ENCODE data around the gene GPSM1.

The GPSM1 gene

GRCh38 chr9:136379401-136379800 is 52.1 kb downstream of the GPSM1 start:
- Histone ChIP-seq H3K4me3 (ENCODE audit: low read length) (no peak overlapping the region), H3K27ac (ENCODE audit: low read length) (no peak overlapping the region), H3K9me3 (ENCODE audit: insufficient read depth, low read length) (no peaks in the 10 kb centered on the region), H3K9ac (ENCODE audit: low read length) (no peak overlapping the region), H3K36me3 (replicated peaks; ENCODE audit: low read depth, low read length) (peaks cover 20% of the 10 kb centered on the region), H4K20me1 (ENCODE audit: insufficient read depth, low read length) (no peaks in the 10 kb centered on the region), H3K79me2 (ENCODE audit: low read length) (no peaks in the 10 kb centered on the region), H3K4me1 (ENCODE audit: low read length) (no peaks in the 10 kb centered on the region), H3K4me2 (ENCODE audit: low read length) (no peak overlapping the region), H3K27me3 (ENCODE audit: low read depth, low read length) (no peaks in the 10 kb centered on the region), H2AFZ (ENCODE audit: low read depth, low read length) (no peak overlapping the region)
- no peak for TF ChIP-seq CTCF (IDR thresholded peaks at IDR 0.05; ENCODE audit: low read depth, low read length)
- TF ChIP-seq EZH2phosphoT487 (IDR thresholded peaks at IDR 0.05; ENCODE audit: low read depth) = no peak

GRCh38 chr9:136379891-136380290 is 52.6 kb downstream of the GPSM1 start:
- Histone ChIP-seq H2AFZ (ENCODE audit: low read depth, low read length) (no peak overlapping the region), H3K4me1 (ENCODE audit: low read length) (no peaks in the 10 kb centered on the region), H3K36me3 (replicated peaks; ENCODE audit: low read depth, low read length) (peaks cover 24% of the 10 kb centered on the region), H3K4me2 (ENCODE audit: low read length) (no peak overlapping the region), H3K4me3 (ENCODE audit: low read length) (no peak overlapping the region), H4K20me1 (ENCODE audit: insufficient read depth, low read length) (no peaks in the 10 kb centered on the region), H3K9ac (ENCODE audit: low read length) (no peak overlapping the region), H3K27me3 (ENCODE audit: low read depth, low read length) (no peaks in the 10 kb centered on the region), H3K9me3 (ENCODE audit: insufficient read depth, low read length) (no peaks in the 10 kb centered on the region), H3K27ac (ENCODE audit: low read length) (no peak overlapping the region), H3K79me2 (ENCODE audit: low read length) (no peaks in the 10 kb centered on the region)
- TF ChIP-seq EZH2phosphoT487 (IDR thresholded peaks at IDR 0.05; ENCODE audit: low read depth) (no peak), CTCF (IDR thresholded peaks at IDR 0.05; ENCODE audit: low read depth, low read length) (no peak)

GRCh38 chr9:136380381-136380780 is 53.0 kb downstream of the GPSM1 start:
- Histone ChIP-seq H3K36me3 (replicated peaks; ENCODE audit: low read depth, low read length) (peaks cover 28% of the 10 kb centered on the region), H3K27me3 (ENCODE audit: low read depth, low read length) (no peaks in the 10 kb centered on the region), H3K9ac (ENCODE audit: low read length) (no peak overlapping the region), H3K4me1 (ENCODE audit: low read length) (no peaks in the 10 kb centered on the region), H4K20me1 (ENCODE audit: insufficient read depth, low read length) (no peaks in the 10 kb centered on the region), H2AFZ (ENCODE audit: low read depth, low read length) (no peak overlapping the region), H3K4me2 (ENCODE audit: low read length) (no peak overlapping the region), H3K79me2 (ENCODE audit: low read length) (no peaks in the 10 kb centered on the region), H3K4me3 (ENCODE audit: low read length) (no peak overlapping the region), H3K27ac (ENCODE audit: low read length) (no peak overlapping the region), H3K9me3 (ENCODE audit: insufficient read depth, low read length) (no peaks in the 10 kb centered on the region)
- TF ChIP-seq CTCF (IDR thresholded peaks at IDR 0.05; ENCODE audit: low read depth, low read length) (no peak), EZH2phosphoT487 (IDR thresholded peaks at IDR 0.05; ENCODE audit: low read depth) (no peak)

GRCh38 chr9:136381311-136381710 is 54.0 kb downstream of the GPSM1 start:
- no peak overlapping the region for H3K27ac ChIP-seq (ENCODE audit: low read length)

More at GRCh38 chr9:136381311-136381710, 54.0 kb downstream of the GPSM1 start:
- no peaks in the 10 kb centered on the region for H4K20me1 ChIP-seq (ENCODE audit: insufficient read depth, low read length)
- H3K79me2 ChIP-seq (ENCODE audit: low read length) = no peaks in the 10 kb centered on the region
- no peaks in the 10 kb centered on the region for H3K27me3 ChIP-seq (ENCODE audit: low read depth, low read length)
- H3K36me3 ChIP-seq (replicated peaks; ENCODE audit: low read depth, low read length) = peaks cover 35% of the 10 kb centered on the region
- no peaks in the 10 kb centered on the region for H3K4me1 ChIP-seq (ENCODE audit: low read length)
- no peak overlapping the region for H3K4me2 ChIP-seq (ENCODE audit: low read length)
- TF ChIP-seq EZH2phosphoT487 (IDR thresholded peaks at IDR 0.05; ENCODE audit: low read depth) (no peak), CTCF (IDR thresholded peaks at IDR 0.05; ENCODE audit: low read depth, low read length) (no peak)
- H3K9me3 ChIP-seq (ENCODE audit: insufficient read depth, low read length) = no peaks in the 10 kb centered on the region
- no peak overlapping the region for H2AFZ ChIP-seq (ENCODE audit: low read depth, low read length)
- H3K9ac ChIP-seq (ENCODE audit: low read length) = no peak overlapping the region
- H3K4me3 ChIP-seq (ENCODE audit: low read length) = no peak overlapping the region
